T-helper 17 cell (primary cell): ENCODE results near the gene ST6GALNAC1. TPM values are rescaled to one million over a fixed set of nuclear protein-coding genes. Genes with fewer than 3 reads are reported as not detected.

Source experiments
- ATAC-seq: fragments of 150-1000 bp; cut with Tn5 transposase; 2 replicates; pipeline ENCODE4 v1.10.0; 2021; ENCODE audit warnings: mild to moderate bottlenecking, moderate library complexity
- DNase-seq, 3 donors: peaks; one replicate each; pipeline versions ENCODE4 v3.0.0 to v3.0.0-alpha.2; 2020 to 2021
- H3K9me3 ChIP-seq: one replicate; pipeline ENCODE4 v1.7.0; 2013; ENCODE audit warnings: low read length, mild to moderate bottlenecking; ENCODE audit not compliant: control insufficient read depth, poor library complexity, severe bottlenecking
- H3K27ac Mint-ChIP-seq: one replicate; pipeline ENCODE4 v1.8.0; 2022; ENCODE audit warnings: mild to moderate bottlenecking, moderate library complexity, mixed read lengths
- H3K27me3 Mint-ChIP-seq: one replicate; pipeline ENCODE4 v1.8.0; 2022; ENCODE audit warnings: mixed read lengths
- H3K36me3 Mint-ChIP-seq: one replicate; pipeline ENCODE4 v1.8.0; 2022; ENCODE audit warnings: low read depth, mixed read lengths
- H3K4me1 Mint-ChIP-seq: one replicate; pipeline ENCODE4 v1.8.0; 2022; ENCODE audit warnings: mild to moderate bottlenecking, mixed read lengths
- H3K4me3 Mint-ChIP-seq: one replicate; pipeline ENCODE4 v1.8.0; 2022; ENCODE audit warnings: mild to moderate bottlenecking, moderate library complexity, mixed read lengths
- total RNA-seq, 4 donors: library from RNA in 2 of 4; stranded (reverse) in 2 of 4; gene quantifications; one replicate each; pipeline ENCODE4 v1.2.3 and lab custom pipeline; 2022 to 2026

The ST6GALNAC1 gene
- total RNA-seq, 2 donors from 2014 or later: 4.1 to 8.4 TPM

- peak overlapping the region; percentile 95 for H3K27ac Mint-ChIP-seq
- H3K4me1 Mint-ChIP-seq: peaks cover 15% of the 10 kb centered on the region
- H3K9me3 ChIP-seq: no peaks in the 10 kb centered on the region
- no peaks in the 10 kb centered on the region for H3K36me3 Mint-ChIP-seq
- ATAC-seq (peak; percentile 99), DNase-seq (peak; percentile 94 to 96 (median 96))
- H3K27me3 Mint-ChIP-seq: peaks cover 4% of the 10 kb centered on the region
- H3K4me3 Mint-ChIP-seq: peak overlapping the region; percentile 89
Measured at GRCh38 chr17:76671123-76671911, 27.8 kb upstream of the ST6GALNAC1 start.

GRCh38 chr17:76670718-76671122 is 27.2 kb upstream of the ST6GALNAC1 start:
- H3K4me3 Mint-ChIP-seq: peak overlapping the region; percentile 13
- H3K4me1 Mint-ChIP-seq: peaks cover 15% of the 10 kb centered on the region
- no peaks in the 10 kb centered on the region for H3K9me3 ChIP-seq
- H3K27me3 Mint-ChIP-seq: peaks cover 4% of the 10 kb centered on the region
- no peak for ATAC-seq
- H3K36me3 Mint-ChIP-seq: no peaks in the 10 kb centered on the region
- no peak for DNase-seq
- H3K27ac Mint-ChIP-seq: peak overlapping the region; percentile 95

GRCh38 chr17:76670020-76670717 is 26.6 kb upstream of the ST6GALNAC1 start:
- Mint-ChIP-seq H3K4me3 (peak overlapping the region; percentile 13), H3K36me3 (no peaks in the 10 kb centered on the region), H3K4me1 (peaks cover 15% of the 10 kb centered on the region), H3K27ac (peak overlapping the region; percentile 95), H3K27me3 (peaks cover 4% of the 10 kb centered on the region)
- no peaks in the 10 kb centered on the region for H3K9me3 ChIP-seq
- DNase-seq (no peak), ATAC-seq (no peak)

GRCh38 chr17:76667786-76668453 is 24.4 kb upstream of the ST6GALNAC1 start:
- Mint-ChIP-seq H3K4me1 (peaks cover 13% of the 10 kb centered on the region), H3K27me3 (peaks cover 4% of the 10 kb centered on the region), H3K27ac (no peak overlapping the region), H3K4me3 (no peak overlapping the region), H3K36me3 (no peaks in the 10 kb centered on the region)
- no peaks in the 10 kb centered on the region for H3K9me3 ChIP-seq
- ATAC-seq (no peak), DNase-seq (no peak)

- peaks cover 4% of the 10 kb centered on the region for H3K27me3 Mint-ChIP-seq
- no peak overlapping the region for H3K27ac Mint-ChIP-seq
- DNase-seq (no peak), ATAC-seq (no peak)
- no peaks in the 10 kb centered on the region for H3K9me3 ChIP-seq
- no peaks in the 10 kb centered on the region for H3K36me3 Mint-ChIP-seq
- peaks cover 10% of the 10 kb centered on the region for H3K4me1 Mint-ChIP-seq
- no peak overlapping the region for H3K4me3 Mint-ChIP-seq
Measured at GRCh38 chr17:76667491-76667755, 23.9 kb upstream of the ST6GALNAC1 start.

GRCh38 chr17:76660656-76661042 is 17.1 kb upstream of the ST6GALNAC1 start:
- Mint-ChIP-seq H3K4me1 (peaks cover 31% of the 10 kb centered on the region), H3K4me3 (peak overlapping the region; percentile 68), H3K36me3 (no peaks in the 10 kb centered on the region), H3K27me3 (no peaks in the 10 kb centered on the region), H3K27ac (peak overlapping the region; percentile 85)
- H3K9me3 ChIP-seq: no peaks in the 10 kb centered on the region
- ATAC-seq: no peak
- no peak for DNase-seq

GRCh38 chr17:76659928-76660655 is 16.5 kb upstream of the ST6GALNAC1 start:
- Mint-ChIP-seq H3K4me3 (peak overlapping the region; percentile 68), H3K4me1 (peaks cover 31% of the 10 kb centered on the region), H3K27me3 (no peaks in the 10 kb centered on the region), H3K36me3 (no peaks in the 10 kb centered on the region), H3K27ac (peak overlapping the region; percentile 85)
- no peaks in the 10 kb centered on the region for H3K9me3 ChIP-seq
- ATAC-seq: peak; percentile 92
- peak in 1 of 3 donors; percentile 17 for DNase-seq

- no peak for DNase-seq
- Mint-ChIP-seq H3K36me3 (no peaks in the 10 kb centered on the region), H3K27me3 (no peaks in the 10 kb centered on the region), H3K4me3 (peak overlapping the region; percentile 64), H3K27ac (peak overlapping the region; percentile 81), H3K4me1 (peaks cover 31% of the 10 kb centered on the region)
- H3K9me3 ChIP-seq: no peaks in the 10 kb centered on the region
- no peak for ATAC-seq
Measured at GRCh38 chr17:76658242-76658662, 14.7 kb upstream of the ST6GALNAC1 start.

- ATAC-seq: no peak
- DNase-seq: no peak
- Mint-ChIP-seq H3K4me1 (peaks cover 31% of the 10 kb centered on the region), H3K27ac (peak overlapping the region; percentile 81), H3K4me3 (peak overlapping the region; percentile 64), H3K27me3 (no peaks in the 10 kb centered on the region), H3K36me3 (no peaks in the 10 kb centered on the region)
- H3K9me3 ChIP-seq: no peaks in the 10 kb centered on the region
Measured at GRCh38 chr17:76657505-76658241, 14.1 kb upstream of the ST6GALNAC1 start.

GRCh38 chr17:76654408-76654807 is 10.9 kb upstream of the ST6GALNAC1 start:
- no peak overlapping the region for H3K4me3 Mint-ChIP-seq
- no peak for DNase-seq
- peaks cover 3% of the 10 kb centered on the region for H3K36me3 Mint-ChIP-seq
- H3K27ac Mint-ChIP-seq: no peak overlapping the region
- H3K9me3 ChIP-seq: no peaks in the 10 kb centered on the region
- peaks cover 21% of the 10 kb centered on the region for H3K4me1 Mint-ChIP-seq
- ATAC-seq: no peak
- peaks cover 13% of the 10 kb centered on the region for H3K27me3 Mint-ChIP-seq

- Mint-ChIP-seq H3K36me3 (peaks cover 3% of the 10 kb centered on the region), H3K4me3 (no peak overlapping the region), H3K4me1 (peaks cover 11% of the 10 kb centered on the region), H3K27ac (no peak overlapping the region), H3K27me3 (peaks cover 13% of the 10 kb centered on the region)
- no peak for ATAC-seq
- H3K9me3 ChIP-seq: no peaks in the 10 kb centered on the region
- DNase-seq: no peak
Measured at GRCh38 chr17:76650504-76650903, 6.9 kb upstream of the ST6GALNAC1 start.

- Mint-ChIP-seq H3K27ac (no peak overlapping the region), H3K4me3 (no peak overlapping the region), H3K4me1 (peaks cover 21% of the 10 kb centered on the region), H3K36me3 (peaks cover 4% of the 10 kb centered on the region), H3K27me3 (peaks cover 12% of the 10 kb centered on the region)
- DNase-seq: no peak
- ATAC-seq: no peak
- no peaks in the 10 kb centered on the region for H3K9me3 ChIP-seq
Measured at GRCh38 chr17:76646712-76647111, 3.2 kb upstream of the ST6GALNAC1 start.
